Measurements from ENCODE around the gene PRR12.

DNA sequence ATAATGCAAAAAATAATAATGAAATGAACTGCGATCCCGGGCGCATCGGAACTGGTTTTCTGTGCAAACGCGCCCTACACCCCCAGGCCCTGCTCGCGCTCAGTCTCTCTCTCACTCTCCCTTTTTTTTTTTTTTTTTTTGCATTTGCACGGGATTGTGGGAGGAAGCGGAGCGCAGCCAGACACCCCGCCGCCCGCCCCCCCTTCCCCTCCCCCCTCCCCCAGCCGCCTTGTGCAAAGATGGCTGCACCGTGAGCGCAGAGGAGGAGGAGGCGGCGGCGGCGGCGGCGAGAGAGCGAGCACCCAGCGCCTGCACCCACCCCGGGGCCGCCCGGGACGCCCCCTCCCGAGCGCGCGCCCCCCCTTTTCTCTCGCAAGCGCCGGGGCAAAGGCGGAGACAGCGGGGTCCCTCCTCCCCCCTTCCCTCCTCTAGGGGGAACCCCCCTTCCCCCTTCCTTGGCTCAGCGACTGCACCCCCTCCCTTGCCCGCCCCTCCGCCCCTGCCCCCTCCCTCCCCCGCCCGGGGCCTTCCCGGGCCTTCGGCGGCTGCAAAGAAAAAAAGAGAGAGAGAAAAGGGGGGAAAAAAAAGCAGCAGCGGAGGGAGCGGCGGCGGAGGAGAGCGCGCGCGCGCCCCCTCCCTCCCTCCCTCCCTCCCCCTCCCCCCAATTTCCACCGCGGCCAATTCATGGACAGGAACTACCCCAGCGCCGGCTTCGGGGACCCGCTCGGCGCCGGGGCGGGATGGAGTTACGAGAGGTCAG is at the start of gene PRR12:
- TF ChIP-seq FOXP2 (optimal IDR thresholded peaks at IDR 0.05; ENCODE audit: control extremely low read depth, extremely low read length, insufficient read depth) (no peak), EZH2 (IDR thresholded peaks at IDR 0.05) (no peak), POLR2AphosphoS5 (IDR thresholded peaks at IDR 0.05; ENCODE audit: borderline replicate concordance, low read depth, low read length) (peak; percentile 51; the same call in 1 of the 2 replicates)
